Astrocyte of the spinal cord (primary cell): ENCODE data around the gene RSRC2.

ENCODE experiments used
- DNase-seq: peaks from one replicate; pipeline ENCODE4 v3.0.0; 2011; ENCODE audit warnings: low read depth, low spot score
- H3K4me3 ChIP-seq: 2 replicates; pipeline ENCODE4 v1.5.1; 2011; ENCODE audit warnings: low read depth, mild to moderate bottlenecking, low read length, moderate library complexity
- CTCF ChIP-seq: IDR thresholded peaks from 2 replicates; pipeline ENCODE4 v1.5.1; 2012; ENCODE audit warnings: low read depth, mild to moderate bottlenecking, low read length, inconsistent platforms
- in situ Hi-C: cut with HindIII; loops from 2 replicates; pipeline ENCODE4 v1.10.0; 2017; ENCODE audit warnings: low sequenced_read_pairs

The RSRC2 gene

GRCh38 chr12:122533856-122534255 lies 7.1 kb upstream of the RSRC2 start:
- no peak for TF ChIP-seq CTCF
- DNase-seq: no peak
- in situ Hi-C loops: no loop called here
- H3K4me3 ChIP-seq: no peak overlapping the region

GRCh38 chr12:122528992-122529391 lies 2.3 kb upstream of the RSRC2 start:
- DNase-seq: no peak
- in situ Hi-C loops: no loop called here
- no peak overlapping the region for H3K4me3 ChIP-seq
- no peak for TF ChIP-seq CTCF

- in situ Hi-C loops: no loop called here
- TF ChIP-seq CTCF: no peak
- DNase-seq: no peak
- H3K4me3 ChIP-seq: no peak overlapping the region
Observed at GRCh38 chr12:122528582-122528981, 1.8 kb upstream of the RSRC2 start.

- DNase-seq: no peak
- TF ChIP-seq CTCF: no peak
- in situ Hi-C loops: no loop called here
- peak overlapping the region; percentile 89 for H3K4me3 ChIP-seq
Observed at GRCh38 chr12:122527478-122527944, 775 bp upstream of the RSRC2 start.

DNA sequence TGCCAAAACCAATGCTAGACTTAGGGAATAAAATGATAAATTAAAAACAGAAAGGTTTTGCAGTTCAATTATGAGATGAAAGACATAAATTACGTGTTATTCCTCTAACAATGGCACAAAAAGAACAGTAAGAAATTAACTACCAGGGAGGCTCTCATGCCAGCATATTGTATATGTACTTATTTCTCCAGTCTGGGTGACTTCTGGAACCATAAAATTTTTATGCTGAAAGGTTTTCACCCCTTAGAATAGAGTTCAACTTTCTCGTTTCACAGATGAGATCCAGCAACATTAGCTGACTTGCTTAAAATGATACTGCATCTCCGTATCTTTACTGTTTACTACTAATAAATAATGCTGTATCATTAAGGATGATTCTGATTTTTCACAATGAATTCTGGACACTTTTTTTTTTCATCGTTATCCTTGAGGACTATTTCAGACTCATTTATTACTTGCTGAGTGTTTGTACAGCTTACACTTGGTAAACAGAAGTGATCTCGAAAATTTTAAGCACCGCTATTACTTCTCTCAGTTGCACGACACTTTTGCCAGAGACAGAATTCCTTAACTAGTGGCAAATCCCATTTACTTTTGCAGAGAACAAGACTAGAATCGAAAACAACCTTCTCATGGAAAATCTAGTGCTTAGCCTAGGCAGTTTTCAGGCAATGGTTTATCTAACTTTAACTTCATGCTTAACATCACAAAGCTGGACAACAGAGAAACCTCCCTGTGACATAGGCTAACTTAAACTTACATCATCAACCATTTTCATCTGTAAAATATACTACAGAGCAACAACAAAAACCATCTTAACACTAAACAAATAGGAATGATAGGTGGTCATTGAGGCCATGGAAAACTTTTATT lies 2.7 kb downstream of the RSRC2 start:
- TF ChIP-seq CTCF: no peak
- no peak for DNase-seq
- peak overlapping the region; percentile 58 for H3K4me3 ChIP-seq
- in situ Hi-C loops: no loop called here

GRCh38 chr12:122523280-122523679 lies 3.5 kb downstream of the RSRC2 start:
- in situ Hi-C loops: no loop called here
- TF ChIP-seq CTCF: no peak
- peak; percentile 26 for DNase-seq
- peak overlapping the region; percentile 12 for H3K4me3 ChIP-seq
